Upper lobe of left lung (tissue), 4 donors: ENCODE measurements around the gene SUCO.

Source experiments
- CTCF ChIP-seq, 6 experiments: fragments of 450-650 bp in 4 of 6; fragments of 200-600 bp in 2 of 6; sonication (generic) in 2 of 6; IDR thresholded peaks; one replicate each; pipeline ENCODE4 v1.5.1; 2016 to 2019; ENCODE audit warnings: antibody characterized with exemption in 6 of 6
- EP300 ChIP-seq, 4 donors: sonication (generic); formaldehyde crosslinking; IDR thresholded peaks; one replicate each; pipeline ENCODE4 v1.5.1; 2017; ENCODE audit warnings: antibody characterized with exemption in 4 of 4, control low read depth in 2 of 4
- POLR2A ChIP-seq, 4 donors: fragments of 450-650 bp; IDR thresholded peaks; one replicate each; pipeline ENCODE4 v1.5.1; 2016 to 2017; ENCODE audit warnings: antibody characterized with exemption in 4 of 4, mild to moderate bottlenecking in 2 of 4
- POLR2AphosphoS5 ChIP-seq, 2 donors: sonication (generic); formaldehyde crosslinking; IDR thresholded peaks; one replicate each; pipeline ENCODE4 v1.5.1; 2017; ENCODE audit warnings: antibody characterized with exemption in 2 of 2

DNA sequence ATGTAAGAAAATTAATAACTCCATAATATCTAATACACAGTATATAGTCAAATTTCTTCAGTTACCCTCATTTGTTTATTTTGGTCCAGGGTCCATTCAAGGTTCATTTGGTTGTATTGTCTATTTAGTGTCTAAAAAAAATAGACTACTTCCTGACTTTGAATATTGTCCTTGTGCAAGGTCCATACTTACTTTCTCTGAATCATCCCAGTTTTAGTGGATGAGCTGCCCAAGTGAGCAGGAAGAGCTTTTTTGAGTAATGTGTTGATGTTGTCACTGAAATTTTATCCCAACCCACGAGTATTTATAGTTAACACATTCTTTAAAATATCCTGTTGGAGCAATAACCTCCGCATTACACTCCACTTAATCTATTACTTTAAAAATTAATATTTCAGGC, 80.3 kb downstream of the SUCO start:
- TF ChIP-seq CTCF (IDR thresholded peaks at IDR 0.05) (no peak), POLR2A (IDR thresholded peaks at IDR 0.05) (no peak), EP300 (IDR thresholded peaks at IDR 0.05) (no peak), POLR2AphosphoS5 (IDR thresholded peaks at IDR 0.05) (no peak)
